A549 (cell line): ENCODE data around the gene YKT6. TPM values are rescaled to one million over a fixed set of nuclear protein-coding genes. Genes with fewer than 3 reads are reported as not detected.

Experiments
- ATAC-seq, 2 experiments: fragments of 200-7000 bp in 1 of 2; fragments of >200 bp in 1 of 2; cut with Nextera tagmentation in 1 of 2; cut with Tn5 transposase in 1 of 2; 3 replicates each; pipeline versions ENCODE4 v1.8.0 to v1.9.1; 2018 to 2020; ENCODE audit warnings: mild to moderate bottlenecking in 1 of 2, moderate library complexity in 1 of 2
- CTCF ChIA-PET: fragments of 300-600 bp; sonication (Branson Sonifier 250); formaldehyde crosslinking; extraction: SDS; loops from one replicate; lab custom pipeline; 2021; ENCODE audit warnings: antibody characterized with exemption, inconsistent platforms; lab: Yijun Ruan, JAX
- POLR2A ChIA-PET: fragments of 350-600 bp; formaldehyde crosslinking; extraction: SDS; loops from one replicate; lab custom pipeline; 2021; ENCODE audit warnings: antibody characterized with exemption, inconsistent platforms; lab: Yijun Ruan, JAX
- DNase-seq, 2 experiments: peaks; one replicate each; pipeline versions ENCODE4 v3.0.0 to v3.0.0-alpha.2; 2011 to 2016; ENCODE audit warnings: low read depth in 1 of 2, low spot score in 1 of 2
- FAIRE-seq: peaks from 2 replicates; lab custom pipeline; 2011; peaks lifted over from hg19 to GRCh38; lab: Jason Lieb, UNC
- H3K27ac ChIP-seq, 2 experiments: fragments of >200 bp; sonication (Bioruptor Twin); formaldehyde crosslinking; 3 replicates each; pipeline ENCODE4 v1.5.1; 2016 to 2017
- H3K4me1 ChIP-seq: fragments of >200 bp; sonication (Bioruptor Twin); formaldehyde crosslinking; 3 replicates; pipeline ENCODE4 v1.6.1; 2016
- H3K4me2 ChIP-seq: fragments of >200 bp; sonication (Bioruptor Twin); formaldehyde crosslinking; 3 replicates; pipeline ENCODE4 v1.6.1; 2016
- H3K4me3 ChIP-seq: fragments of >200 bp; sonication (Bioruptor Twin); formaldehyde crosslinking; 3 replicates; pipeline ENCODE4 v1.5.1; 2016
- H3K9me3 ChIP-seq: fragments of >200 bp; sonication (Bioruptor Twin); formaldehyde crosslinking; 3 replicates; pipeline ENCODE4 v1.6.1; 2016
- CBX8 ChIP-seq: fragments of 200-600 bp; sonication (generic); IDR thresholded peaks from 2 replicates; pipeline ENCODE4 v1.6.1; 2016
- CEBPB ChIP-seq, 2 experiments: fragments of >200 bp in 1 of 2; sonication (Bioruptor Twin) in 1 of 2; formaldehyde crosslinking in 1 of 2; IDR thresholded peaks; 2 replicates each; pipeline ENCODE4 v1.6.1; 2012 to 2016
- EHMT2 ChIP-seq: fragments of 200-600 bp; sonication (generic); IDR thresholded peaks from 2 replicates; pipeline ENCODE4 v1.6.1; 2016; ENCODE audit warnings: antibody characterized with exemption, low read depth, mild to moderate bottlenecking, moderate library complexity
- ELK1 ChIP-seq: fragments of 150-350 bp; IDR thresholded peaks from 2 replicates; pipeline ENCODE4 v1.6.1; 2014; ENCODE audit warnings: low read depth, mild to moderate bottlenecking, low read length
- EP300 ChIP-seq, 2 experiments: fragments of >200 bp; sonication (Bioruptor Twin); formaldehyde crosslinking; IDR thresholded peaks; 2 replicates in 1 of 2; 3 replicates in 1 of 2; pipeline ENCODE4 v1.6.1; 2016 to 2017
- FOSB ChIP-seq: fragments of 250-450 bp; sonication (Bioruptor Pico); IDR thresholded peaks from 2 replicates; pipeline ENCODE4 v1.5.0; 2020; ENCODE audit warnings: mild to moderate bottlenecking, moderate library complexity
- FOSL2 ChIP-seq, 2 experiments: fragments of 450-650 bp in 1 of 2; fragments of >200 bp in 1 of 2; sonication (Bioruptor Twin) in 1 of 2; formaldehyde crosslinking; IDR thresholded peaks; 2 replicates each; pipeline versions ENCODE4 v1.5.0 to v1.6.1; 2016 to 2020; ENCODE audit warnings: mild to moderate bottlenecking in 1 of 2, moderate library complexity in 1 of 2
- GATA3 ChIP-seq: IDR thresholded peaks from 2 replicates; pipeline ENCODE4 v1.6.1; 2012; ENCODE audit warnings: borderline replicate concordance
- HEYL ChIP-seq: fragments of 250-450 bp; sonication (Bioruptor Pico); IDR thresholded peaks from 2 replicates; pipeline ENCODE4 v1.8.0; 2021; ENCODE audit warnings: mild to moderate bottlenecking, moderate library complexity
- HOXA7 ChIP-seq: fragments of 250-450 bp; sonication (Bioruptor Pico); IDR thresholded peaks from 2 replicates; pipeline ENCODE4 v1.5.0; 2020; ENCODE audit warnings: mild to moderate bottlenecking, moderate library complexity
- JUN ChIP-seq, 2 experiments: fragments of >200 bp; sonication (Bioruptor Twin); formaldehyde crosslinking; IDR thresholded peaks; 2 replicates in 1 of 2; 3 replicates in 1 of 2; pipeline ENCODE4 v1.6.1; 2016 to 2017
- KDM1A ChIP-seq: fragments of 200-600 bp; sonication (generic); IDR thresholded peaks from 2 replicates; pipeline ENCODE4 v1.6.1; 2016; ENCODE audit warnings: low read depth, mild to moderate bottlenecking
- MAX ChIP-seq: IDR thresholded peaks from 2 replicates; pipeline ENCODE4 v1.6.1; 2012
- MAZ ChIP-seq: fragments of 150-350 bp; IDR thresholded peaks from 2 replicates; pipeline ENCODE4 v1.6.1; 2014; ENCODE audit warnings: antibody characterized with exemption, low read depth, low read length, borderline replicate concordance
- MYC ChIP-seq: IDR thresholded peaks from 2 replicates; pipeline ENCODE4 v1.6.1; 2012; ENCODE audit warnings: mild to moderate bottlenecking, inconsistent platforms, low read length, improper control_type of control experiment, borderline replicate concordance
- NPAS2 ChIP-seq: fragments of 250-450 bp; sonication (Bioruptor Pico); IDR thresholded peaks from 2 replicates; pipeline ENCODE4 v1.8.0; 2022; ENCODE audit warnings: mild to moderate bottlenecking, moderate library complexity, borderline replicate concordance
- NR3C1 ChIP-seq: fragments of >200 bp; sonication (Bioruptor Twin); formaldehyde crosslinking; IDR thresholded peaks from 3 replicates; pipeline ENCODE4 v1.6.1; 2017
- PHF8 ChIP-seq: fragments of 200-600 bp; sonication (generic); IDR thresholded peaks from 2 replicates; pipeline ENCODE4 v1.6.1; 2016; ENCODE audit warnings: low read depth, mild to moderate bottlenecking, antibody characterized with exemption, moderate library complexity, borderline replicate concordance
- POLR2A ChIP-seq: IDR thresholded peaks from 2 replicates; pipeline ENCODE4 v1.6.1; 2012; ENCODE audit warnings: mild to moderate bottlenecking, low read length
- RARB ChIP-seq: fragments of 250-450 bp; sonication (Bioruptor Pico); IDR thresholded peaks from 2 replicates; pipeline ENCODE4 v1.8.0; 2021; ENCODE audit warnings: mild to moderate bottlenecking, moderate library complexity
- RNF2 ChIP-seq: fragments of 200-600 bp; sonication (generic); IDR thresholded peaks from 2 replicates; pipeline ENCODE4 v1.6.1; 2016; ENCODE audit warnings: low read depth, mild to moderate bottlenecking, antibody characterized with exemption, moderate library complexity, borderline replicate concordance
- SREBF2 ChIP-seq: fragments of 450-650 bp; IDR thresholded peaks from 2 replicates; pipeline ENCODE4 v1.6.1; 2014; ENCODE audit warnings: mild to moderate bottlenecking, moderate library complexity
- TFCP2L1 ChIP-seq: fragments of 250-450 bp; sonication (Bioruptor Pico); IDR thresholded peaks from 2 replicates; pipeline ENCODE4 v1.5.0; 2021; ENCODE audit warnings: mild to moderate bottlenecking
- TP53 ChIP-seq: fragments of 250-450 bp; sonication (Bioruptor Pico); IDR thresholded peaks from 2 replicates; pipeline ENCODE4 v1.5.0; 2021; ENCODE audit warnings: mild to moderate bottlenecking, moderate library complexity
- USF2 ChIP-seq: fragments of 450-650 bp; IDR thresholded peaks from 2 replicates; pipeline ENCODE4 v1.6.1; 2014; ENCODE audit warnings: antibody characterized with exemption
- ZNF302 ChIP-seq: fragments of 250-450 bp; sonication (Bioruptor Pico); IDR thresholded peaks from 2 replicates; pipeline ENCODE4 v1.9.0; 2021; ENCODE audit warnings: inconsistent platforms, mild to moderate bottlenecking, moderate library complexity
- WGBS: methylation state at CpG from one replicate; pipeline ENCODE4 v1.1.6; 2017; ENCODE audit errors: missing lambda C conversion rate; 5-methylcytosine and 5-hydroxymethylcytosine counted together
- polyA plus RNA-seq, 4 experiments: library from polyadenylated mRNA; depleted of rRNA in 3 of 4; stranded (reverse); fragments of >200 nt; fragmentation: RNase III in 1 of 4; extraction: RNeasy Plus Mini Kit Qiagen cat#74134 plus additional on column Dnase treatment in 1 of 4; gene quantifications; 2 replicates in 3 of 4; 3 replicates in 1 of 4; pipeline ENCODE4 v1.2.3, GENCODE V29; 2011 to 2017

The YKT6 gene
- polyA plus RNA-seq, 2 of the 4 experiments (the other 2 are of a cell fraction) = 113 to 130 TPM

GRCh38 chr7:44184873-44185446 lies 15.8 kb upstream of the YKT6 start:
- FAIRE-seq = no peak
- WGBS = 51% methylated on average over 2 of the region's 2 CpGs
- CTCF ChIA-PET = interaction anchor here (1.0 to 1.5 kb wide), 3 partner anchors 12 to 29 kb away, joined by 3 to 7 read pairs (median 4); no protein-coding TSS in a partner anchor

GRCh38 chr7:44185729-44186128 lies 15.0 kb upstream of the YKT6 start:
- POLR2A ChIA-PET = no interaction called here
- peaks cover 10% of the 10 kb centered on the region; the same call in 1 of the 3 replicates for H3K9me3 ChIP-seq
- H3K4me2 ChIP-seq = peak overlapping the region; percentile 50; the same call in 1 of the 3 replicates
- WGBS = 60% methylated on average over 4 of the region's 5 CpGs
- H3K4me1 ChIP-seq = peaks cover 26% of the 10 kb centered on the region
- CTCF ChIA-PET = interaction anchor here (1.0 to 2.1 kb wide), 5 partner anchors 9 to 140 kb away, joined by 3 to 7 read pairs (median 4); no protein-coding TSS in a partner anchor
- ATAC-seq (no peak), DNase-seq (no peak), FAIRE-seq (no peak)
- peak overlapping the region; percentile 47 to 74 for H3K27ac ChIP-seq
- no peak overlapping the region for H3K4me3 ChIP-seq
- TF ChIP-seq NR3C1 (no peak), MAZ (no peak), SREBF2 (no peak), HEYL (CRISPR knock-in tag) (no peak)
- TF ChIP-seq, all 56 proteins: peak for 0

More at GRCh38 chr7:44184873-44185446, 15.8 kb upstream of the YKT6 start:
- DNase-seq = no peak
- Histone ChIP-seq H3K4me3 (no peak overlapping the region), H3K4me1 (peaks cover 26% of the 10 kb centered on the region), H3K9me3 (peaks cover 10% of the 10 kb centered on the region; the same call in 1 of the 3 replicates), H3K27ac (peak overlapping the region; percentile 47 to 74), H3K4me2 (peak overlapping the region; percentile 50)
- peak; percentile 9 to 45; a peak in 4 of 6 replicates for ATAC-seq
- no peak for TF ChIP-seq USF2
- no peak for TF ChIP-seq GATA3
- TF ChIP-seq CEBPB (IDR thresholded peaks at IDR 0.05) = no peak
- TF ChIP-seq HOXA7 (CRISPR knock-in tag) = no peak
- TF ChIP-seq PHF8 = no peak
- no peak for TF ChIP-seq MYC
- no peak for TF ChIP-seq ZNF302 (CRISPR knock-in tag)
- no peak for TF ChIP-seq TFCP2L1 (CRISPR knock-in tag)
- TF ChIP-seq TP53 (CRISPR knock-in tag) = no peak
- no peak for TF ChIP-seq EP300 (IDR thresholded peaks at IDR 0.05)
- TF ChIP-seq EHMT2 = no peak
- no peak for TF ChIP-seq NPAS2 (CRISPR knock-in tag)
- TF ChIP-seq HEYL (CRISPR knock-in tag) = no peak
- POLR2A ChIA-PET = no interaction called here

GRCh38 chr7:44186736-44187135 lies 14.0 kb upstream of the YKT6 start:
- ATAC-seq = no peak
- no peak for DNase-seq
- peaks cover 8% of the 10 kb centered on the region; the same call in 1 of the 3 replicates for H3K9me3 ChIP-seq
- H3K4me1 ChIP-seq = peaks cover 26% of the 10 kb centered on the region
- H3K4me3 ChIP-seq = no peak overlapping the region
- no peak for FAIRE-seq
- ChIA-PET POLR2A (no interaction called here), CTCF (interaction anchor here (1.0 to 2.1 kb wide), 6 partner anchors 9 to 141 kb away, joined by 3 to 8 read pairs (median 4); partner anchors contain the start of gene POLD2)
- peak overlapping the region in 1 of 2 experiments; percentile 27; a peak in 1 of 6 replicates for H3K27ac ChIP-seq
- H3K4me2 ChIP-seq = no peak overlapping the region
- TF ChIP-seq CBX8 (no peak), SREBF2 (no peak), POLR2A (no peak), JUN (IDR thresholded peaks at IDR 0.05) (no peak), HOXA7 (CRISPR knock-in tag) (no peak), ZNF302 (CRISPR knock-in tag) (no peak), FOSB (CRISPR knock-in tag) (no peak), KDM1A (no peak), RNF2 (no peak), RARB (CRISPR knock-in tag) (no peak), ELK1 (no peak), MAX (no peak), FOSL2 (IDR thresholded peaks at IDR 0.05) (no peak), FOSL2 (CRISPR knock-in tag; IDR thresholded peaks at IDR 0.05) (no peak)
- 60% methylated on average over 5 of the region's 5 CpGs for WGBS
